Vagina (tissue), 2 donors: ENCODE measurements around the gene CHPT1.

Source experiments
- CTCF ChIP-seq, 3 experiments: fragments of 450-650 bp in 2 of 3; fragments of 200-600 bp in 1 of 3; sonication (generic) in 1 of 3; IDR thresholded peaks; one replicate each; pipeline ENCODE4 v1.5.1; 2017 to 2019; ENCODE audit warnings: antibody characterized with exemption in 3 of 3, mild to moderate bottlenecking in 2 of 3, moderate library complexity in 2 of 3
- POLR2A ChIP-seq, 2 donors: fragments of 450-650 bp; IDR thresholded peaks; one replicate each; pipeline ENCODE4 v1.6.1; 2017; ENCODE audit warnings: antibody characterized with exemption in 2 of 2, mild to moderate bottlenecking in 2 of 2, moderate library complexity in 2 of 2
- POLR2AphosphoS5 ChIP-seq, 2 donors: sonication (generic); formaldehyde crosslinking; IDR thresholded peaks; one replicate each; pipeline ENCODE4 v1.9.0; 2017; ENCODE audit warnings: antibody characterized with exemption in 2 of 2, mild to moderate bottlenecking in 2 of 2, low read depth in 1 of 2; ENCODE audit not compliant: insufficient read depth in 1 of 2

- TF ChIP-seq CTCF (IDR thresholded peaks at IDR 0.05) = no peak
- TF ChIP-seq POLR2A (IDR thresholded peaks at IDR 0.05) = no peak
- no peak for TF ChIP-seq POLR2AphosphoS5 (IDR thresholded peaks at IDR 0.05; ENCODE audit: insufficient read depth in 1 of 2, low read depth in 1 of 2)
These were observed 32.4 kb upstream of the CHPT1 start for GRCh38 chr12:101664992-101665391.
